ENCODE results near the gene MRPL55. TPM values are rescaled to one million over a fixed set of nuclear protein-coding genes. Genes with fewer than 3 reads are reported as not detected.

The MRPL55 gene
- polyA plus RNA-seq, 1 donor from 2014 or later: 168 TPM

- no peaks in the 10 kb centered on the region for H3K9me2 ChIP-seq (ENCODE audit: insufficient read depth, low read length)
Measured at GRCh38 chr1:228122921-228123441, 13.9 kb upstream of the MRPL55 start.

DNA sequence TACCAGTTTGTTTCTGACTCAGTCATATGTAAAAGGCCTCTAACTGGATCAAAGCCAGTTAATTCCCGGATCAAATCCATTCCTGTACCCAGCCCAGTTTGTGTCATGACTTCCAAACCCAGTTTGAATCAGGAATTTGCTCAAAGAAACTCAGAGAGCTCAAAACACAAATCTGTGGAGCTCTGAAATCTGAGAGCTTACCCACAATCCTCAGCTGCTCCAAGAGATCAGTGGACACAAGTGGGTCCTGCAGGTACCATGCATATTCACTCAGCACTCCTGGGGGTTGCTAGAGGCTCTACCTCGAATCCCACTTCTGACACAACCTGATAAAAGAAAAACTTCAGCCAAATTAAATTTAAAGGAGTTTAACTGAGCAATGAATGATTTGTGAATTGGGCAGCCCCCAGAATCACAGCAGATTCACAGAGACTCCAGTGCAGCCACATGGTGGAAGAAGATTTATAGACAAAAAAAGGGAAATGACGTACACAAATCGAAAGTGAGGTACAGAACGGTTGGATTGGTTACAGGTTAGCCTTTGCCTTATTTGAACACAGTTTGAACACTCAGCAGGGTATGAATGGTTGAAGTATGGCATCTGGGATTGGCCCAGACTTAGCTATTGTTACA, 11.9 kb upstream of the MRPL55 start:
- no peaks in the 10 kb centered on the region for H3K27me3 ChIP-seq (ENCODE audit: insufficient read depth, low read depth, low read length)
- H4K20me1 ChIP-seq (ENCODE audit: insufficient read depth): no peaks in the 10 kb centered on the region
- H3K27ac ChIP-seq (ENCODE audit: low read length): no peak overlapping the region
- H3K36me3 ChIP-seq (ENCODE audit: insufficient read depth, low read length): no peaks in the 10 kb centered on the region
- no peaks in the 10 kb centered on the region for H3K79me2 ChIP-seq (replicated peaks; ENCODE audit: insufficient read depth, low read length)
- H3K4me2 ChIP-seq (ENCODE audit: low read length): no peak overlapping the region
- no peaks in the 10 kb centered on the region for H3F3A ChIP-seq (ENCODE audit: insufficient read depth, low read length, poor library complexity, severe bottlenecking)
- H3K9me3 ChIP-seq (ENCODE audit: low read length): no peaks in the 10 kb centered on the region
- H2AFZ ChIP-seq (ENCODE audit: low read depth, low read length): no peak overlapping the region
- H3K9me2 ChIP-seq (ENCODE audit: insufficient read depth, low read length): no peaks in the 10 kb centered on the region
- H3K9ac ChIP-seq (ENCODE audit: low read length): no peak overlapping the region
- H3K4me3 ChIP-seq (ENCODE audit: low read length): no peak overlapping the region
- TF ChIP-seq POLR2AphosphoS5 (IDR thresholded peaks at IDR 0.05) (no peak), REST (IDR thresholded peaks at IDR 0.05; ENCODE audit: borderline replicate concordance) (no peak), SMC3 (conservative IDR thresholded peaks at IDR 0.05; ENCODE audit: poor library complexity) (no peak), MXI1 (conservative IDR thresholded peaks at IDR 0.05; ENCODE audit: poor library complexity, severe bottlenecking) (no peak), TAF1 (IDR thresholded peaks at IDR 0.05; ENCODE audit: low read depth) (no peak), EZH2 (IDR thresholded peaks at IDR 0.05; ENCODE audit: borderline replicate concordance, insufficient read depth, low read length, poor library complexity, severe bottlenecking) (no peak), EP300 (conservative IDR thresholded peaks at IDR 0.05; ENCODE audit: poor library complexity, severe bottlenecking) (no peak)

More at GRCh38 chr1:228122921-228123441, 13.9 kb upstream of the MRPL55 start:
- Histone ChIP-seq H3K9me3 (ENCODE audit: low read length) (no peaks in the 10 kb centered on the region), H3K79me2 (replicated peaks; ENCODE audit: insufficient read depth, low read length) (no peaks in the 10 kb centered on the region), H3K4me2 (ENCODE audit: low read length) (no peak overlapping the region), H3K27ac (ENCODE audit: low read length) (no peak overlapping the region), H3K9ac (ENCODE audit: low read length) (no peak overlapping the region), H3K27me3 (ENCODE audit: insufficient read depth, low read depth, low read length) (no peaks in the 10 kb centered on the region), H4K20me1 (ENCODE audit: insufficient read depth) (no peaks in the 10 kb centered on the region), H3K4me3 (ENCODE audit: low read length) (no peak overlapping the region), H3K36me3 (ENCODE audit: insufficient read depth, low read length) (no peaks in the 10 kb centered on the region), H2AFZ (ENCODE audit: low read depth, low read length) (no peak overlapping the region), H3F3A (ENCODE audit: insufficient read depth, low read length, poor library complexity, severe bottlenecking) (no peaks in the 10 kb centered on the region)
- TF ChIP-seq MXI1 (conservative IDR thresholded peaks at IDR 0.05; ENCODE audit: poor library complexity, severe bottlenecking) (no peak), POLR2AphosphoS5 (IDR thresholded peaks at IDR 0.05) (no peak), EP300 (conservative IDR thresholded peaks at IDR 0.05; ENCODE audit: poor library complexity, severe bottlenecking) (no peak), RAD21 (conservative IDR thresholded peaks at IDR 0.05) (no peak), TAF1 (IDR thresholded peaks at IDR 0.05; ENCODE audit: low read depth) (no peak), SMC3 (conservative IDR thresholded peaks at IDR 0.05; ENCODE audit: poor library complexity) (no peak), REST (IDR thresholded peaks at IDR 0.05; ENCODE audit: borderline replicate concordance) (no peak), CTCF (IDR thresholded peaks at IDR 0.05; ENCODE audit: poor library complexity, severe bottlenecking) (no peak), EZH2 (IDR thresholded peaks at IDR 0.05; ENCODE audit: borderline replicate concordance, insufficient read depth, low read length, poor library complexity, severe bottlenecking) (no peak)
